IPS DF 19.7 (cell line): ENCODE measurements around the gene SLC38A9.

Experiments
- DNase-seq: peaks from one replicate; pipeline ENCODE4 v3.0.0-alpha.2; 2013; ENCODE audit warnings: low read depth, low spot score

Gene SLC38A9

DNA sequence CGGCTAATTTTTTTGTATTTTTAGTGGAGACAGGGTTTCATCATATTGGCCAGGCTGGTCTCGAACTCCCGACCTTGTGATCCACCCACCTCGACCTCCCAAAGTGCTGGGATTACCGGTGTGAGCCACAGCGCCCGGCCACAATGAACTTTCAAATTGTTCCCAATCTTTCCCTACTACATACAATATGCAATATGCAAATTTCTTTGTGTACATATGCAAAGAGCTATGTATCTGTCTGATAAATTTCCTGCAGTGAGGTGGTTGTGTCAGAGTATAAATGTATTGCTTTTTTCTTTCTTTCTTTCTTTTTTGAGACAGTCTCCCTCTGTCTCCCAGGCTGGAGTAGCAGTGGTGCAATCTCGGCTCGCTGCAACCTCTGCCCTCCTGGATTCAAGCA lies 128.5 kb downstream of the SLC38A9 start:
- DNase-seq: no peak

DNA sequence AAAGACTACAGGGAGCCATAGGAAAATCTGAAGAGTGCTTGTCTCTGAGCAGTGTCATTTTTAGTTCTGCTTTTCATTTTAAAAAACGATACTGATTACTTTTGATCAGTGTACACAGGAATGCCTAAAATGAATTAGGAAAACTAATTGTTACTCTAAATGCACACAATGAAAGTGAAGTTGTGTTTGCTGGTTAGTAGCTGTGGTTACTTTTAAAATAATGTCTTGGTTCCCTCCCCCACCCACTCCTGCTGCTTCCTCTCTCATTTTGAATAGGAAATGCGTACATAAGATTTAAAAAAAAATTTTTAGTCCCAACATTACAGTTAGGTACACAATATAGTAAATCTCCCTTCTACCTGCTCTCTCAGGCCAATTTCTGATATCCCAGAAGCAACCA lies 129.9 kb downstream of the SLC38A9 start:
- no peak for DNase-seq

DNA sequence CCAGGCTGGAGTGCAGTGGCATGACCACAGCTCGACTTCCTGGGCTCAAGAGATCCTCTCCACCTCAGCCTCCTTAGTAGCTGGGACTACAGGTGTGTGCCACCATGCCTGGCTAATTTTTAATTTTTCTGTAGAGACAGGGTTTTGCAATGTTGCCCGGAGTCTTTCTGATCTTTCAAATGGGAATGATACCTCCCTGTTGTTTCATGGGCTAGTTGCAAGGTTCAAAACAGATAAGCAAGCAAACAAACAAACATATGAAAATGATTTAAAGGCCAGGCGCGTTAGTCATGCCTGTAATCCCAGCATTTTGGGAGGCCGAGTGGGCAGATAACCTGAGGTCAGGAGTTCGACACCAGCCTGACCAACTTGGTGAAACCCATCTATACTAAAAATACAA lies 132.1 kb downstream of the SLC38A9 start:
- DNase-seq: no peak

DNA sequence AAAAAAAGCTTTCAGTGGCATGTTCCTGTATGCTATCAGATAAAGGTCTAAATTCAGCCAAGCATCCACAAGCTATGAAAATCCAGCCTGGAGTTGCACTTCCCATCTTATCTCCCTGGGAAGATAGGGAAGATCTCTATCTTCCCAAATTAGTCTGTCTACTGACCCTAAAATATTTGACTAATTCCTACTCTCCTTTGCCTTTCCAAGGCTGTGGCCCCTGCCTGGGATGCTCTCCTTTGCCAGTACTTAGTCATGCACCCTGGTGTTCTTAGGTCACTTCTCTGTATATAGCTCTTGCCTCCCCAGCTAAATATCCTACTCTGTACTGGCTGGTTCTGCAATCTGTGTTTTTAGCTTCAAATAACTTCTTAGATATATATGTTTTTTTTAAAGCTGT lies 133.4 kb downstream of the SLC38A9 start:
- no peak for DNase-seq

DNA sequence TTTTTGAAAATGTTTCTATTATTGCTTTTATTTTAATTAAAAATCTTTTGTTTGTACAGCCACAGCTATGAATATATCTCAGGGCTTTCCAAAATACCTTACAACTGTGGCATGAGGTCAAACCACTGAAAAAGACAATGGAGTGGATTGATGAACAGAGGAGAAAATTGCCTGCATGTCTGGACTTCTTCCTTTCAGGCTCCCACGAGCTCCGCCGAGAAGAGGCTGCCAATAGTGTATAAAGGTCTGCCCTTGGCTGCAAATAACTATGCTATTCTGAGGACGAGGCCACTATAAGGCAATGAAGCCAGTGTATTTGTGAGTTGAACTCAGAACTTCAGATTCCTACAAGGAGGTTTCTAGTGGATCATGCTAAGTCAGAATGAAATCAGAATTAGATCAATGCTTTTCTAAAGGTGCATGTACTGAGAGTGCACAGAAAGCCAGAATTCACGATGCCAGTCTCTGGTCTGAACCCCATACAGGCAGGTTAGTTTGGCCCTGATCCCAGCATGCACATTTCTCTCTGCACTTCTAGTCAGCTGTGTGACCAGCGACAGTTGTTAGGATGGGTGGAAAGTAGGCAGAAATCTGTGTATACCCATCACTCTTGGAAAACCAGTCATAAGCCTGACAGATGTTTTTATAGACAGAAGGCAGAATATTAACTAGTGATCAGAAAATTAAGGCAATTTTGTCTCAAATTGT lies 134.6 kb downstream of the SLC38A9 start:
- DNase-seq: no peak

DNA sequence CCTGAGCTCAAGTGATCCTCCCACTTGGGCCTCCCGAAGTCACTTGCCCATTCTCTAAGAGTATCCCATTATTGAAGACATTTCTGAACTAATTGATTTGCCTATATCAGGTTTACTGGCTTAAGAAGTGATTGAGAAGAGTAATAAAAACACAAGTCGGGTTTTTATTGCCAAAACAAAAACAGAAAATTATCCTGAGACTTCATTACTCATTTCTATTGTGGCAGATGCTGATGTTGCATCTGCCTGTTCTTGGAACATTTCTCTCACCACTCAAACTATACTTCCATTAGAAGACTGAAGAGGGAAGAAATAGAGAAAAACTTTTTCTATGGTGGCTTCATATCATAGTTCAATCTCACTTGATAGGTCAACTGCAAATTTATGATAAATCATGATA lies 135.5 kb downstream of the SLC38A9 start:
- DNase-seq: no peak
